ENCODE data around the gene SUSD6.

Gene SUSD6, protein sequence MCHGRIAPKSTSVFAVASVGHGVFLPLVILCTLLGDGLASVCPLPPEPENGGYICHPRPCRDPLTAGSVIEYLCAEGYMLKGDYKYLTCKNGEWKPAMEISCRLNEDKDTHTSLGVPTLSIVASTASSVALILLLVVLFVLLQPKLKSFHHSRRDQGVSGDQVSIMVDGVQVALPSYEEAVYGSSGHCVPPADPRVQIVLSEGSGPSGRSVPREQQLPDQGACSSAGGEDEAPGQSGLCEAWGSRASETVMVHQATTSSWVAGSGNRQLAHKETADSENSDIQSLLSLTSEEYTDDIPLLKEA

DNA sequence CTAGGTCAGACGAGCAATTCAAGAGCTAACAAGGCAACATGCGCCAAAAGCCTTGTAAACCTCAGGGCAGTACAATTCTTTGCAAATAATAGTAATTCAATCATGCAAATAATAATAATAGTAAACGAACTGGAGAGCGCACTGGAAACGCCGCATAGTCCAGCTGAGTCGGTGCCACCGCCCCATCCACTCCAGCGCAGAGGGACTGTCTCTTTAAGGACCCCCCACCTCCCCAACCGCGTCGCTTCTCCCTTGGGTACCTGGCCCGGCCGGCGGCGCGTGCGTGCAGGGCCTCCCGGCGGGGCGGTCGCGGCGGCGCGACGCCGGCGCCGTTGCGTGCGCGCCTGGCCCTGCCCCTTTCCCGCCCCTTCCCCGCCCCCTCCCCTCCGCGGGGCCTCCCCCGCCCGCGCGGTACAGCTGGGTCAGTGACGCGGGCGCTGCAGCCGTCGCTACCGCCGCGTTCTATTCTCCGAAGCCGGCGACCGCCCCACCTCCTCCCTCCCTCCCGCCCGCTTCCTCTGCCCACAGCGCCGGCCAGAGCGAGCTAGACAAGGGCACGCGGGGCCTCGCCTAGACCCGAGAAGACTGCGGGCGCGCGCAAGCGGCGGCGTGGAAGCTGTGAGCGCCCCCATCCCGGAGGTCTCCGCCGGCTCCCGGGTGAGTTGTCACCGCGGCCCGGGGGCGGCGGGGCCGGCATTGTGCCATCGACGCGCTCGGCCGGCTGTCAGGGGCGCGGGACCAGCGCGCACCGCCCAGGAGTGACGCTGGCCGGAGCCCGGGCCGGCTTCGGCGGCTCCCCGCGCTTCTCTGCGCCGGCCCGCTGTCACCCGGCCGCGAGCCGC lies at the start of gene SUSD6:
TSS of gene SUSD6 (plus strand) at position 425 of the 842 bp plus-strand sequence. CDS start 46,997 bp downstream, outside the sequence.
- DNase-seq, result peak; percentile 91

DNA sequence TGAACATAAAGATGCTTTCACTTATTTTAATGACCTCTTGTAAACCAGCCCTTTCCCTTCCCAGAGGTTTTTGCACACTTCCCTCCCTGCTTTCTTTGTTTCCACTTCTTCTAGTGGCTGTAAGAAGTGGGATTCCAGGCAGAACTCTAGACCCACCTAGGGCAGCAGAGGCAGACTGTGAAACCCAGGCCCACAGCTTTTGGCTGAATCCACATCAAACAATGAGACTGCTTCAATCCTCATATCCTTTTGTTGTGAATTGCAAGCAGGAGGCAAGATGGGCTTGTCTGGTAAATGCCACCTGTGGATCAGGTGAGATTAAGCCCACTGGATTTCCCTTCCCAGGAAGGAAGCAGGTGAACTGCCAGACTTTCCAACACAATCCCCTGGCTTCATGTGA lies 49.5 kb upstream of the SUSD6 start:
- no peak for DNase-seq

- no peak for DNase-seq
These were observed 43.8 kb upstream of the SUSD6 start for GRCh38 chr14:69567563-69567962.

- no peak for DNase-seq
These were observed 41.5 kb upstream of the SUSD6 start for GRCh38 chr14:69569859-69570258.

DNA sequence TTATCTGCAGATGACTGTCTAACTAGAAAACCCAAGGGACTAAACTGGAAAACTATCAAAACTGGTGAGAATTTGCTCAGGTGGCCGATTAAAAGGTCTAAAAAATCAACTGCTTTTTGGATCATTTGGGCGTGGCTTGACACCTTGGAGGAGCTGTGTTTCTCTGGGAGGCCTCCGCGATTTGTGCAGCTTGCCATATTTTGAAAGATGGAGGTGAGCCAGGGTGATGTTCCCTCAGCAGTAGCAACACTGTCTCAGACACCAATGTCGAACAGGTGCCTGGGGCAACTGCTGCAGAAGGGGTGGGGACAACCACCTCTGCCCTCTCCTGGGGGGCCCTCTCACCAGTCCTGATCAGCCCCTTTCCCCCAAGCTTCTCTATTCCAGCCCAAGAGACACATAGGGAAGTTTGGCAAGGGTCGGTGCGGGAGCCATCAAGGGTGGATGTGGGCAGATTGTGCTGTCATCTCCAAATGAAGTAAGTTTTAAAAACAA lies 40.5 kb upstream of the SUSD6 start:
- DNase-seq, result no peak

- no peak for DNase-seq
These were observed 39.9 kb upstream of the SUSD6 start for GRCh38 chr14:69571449-69572029.

DNA sequence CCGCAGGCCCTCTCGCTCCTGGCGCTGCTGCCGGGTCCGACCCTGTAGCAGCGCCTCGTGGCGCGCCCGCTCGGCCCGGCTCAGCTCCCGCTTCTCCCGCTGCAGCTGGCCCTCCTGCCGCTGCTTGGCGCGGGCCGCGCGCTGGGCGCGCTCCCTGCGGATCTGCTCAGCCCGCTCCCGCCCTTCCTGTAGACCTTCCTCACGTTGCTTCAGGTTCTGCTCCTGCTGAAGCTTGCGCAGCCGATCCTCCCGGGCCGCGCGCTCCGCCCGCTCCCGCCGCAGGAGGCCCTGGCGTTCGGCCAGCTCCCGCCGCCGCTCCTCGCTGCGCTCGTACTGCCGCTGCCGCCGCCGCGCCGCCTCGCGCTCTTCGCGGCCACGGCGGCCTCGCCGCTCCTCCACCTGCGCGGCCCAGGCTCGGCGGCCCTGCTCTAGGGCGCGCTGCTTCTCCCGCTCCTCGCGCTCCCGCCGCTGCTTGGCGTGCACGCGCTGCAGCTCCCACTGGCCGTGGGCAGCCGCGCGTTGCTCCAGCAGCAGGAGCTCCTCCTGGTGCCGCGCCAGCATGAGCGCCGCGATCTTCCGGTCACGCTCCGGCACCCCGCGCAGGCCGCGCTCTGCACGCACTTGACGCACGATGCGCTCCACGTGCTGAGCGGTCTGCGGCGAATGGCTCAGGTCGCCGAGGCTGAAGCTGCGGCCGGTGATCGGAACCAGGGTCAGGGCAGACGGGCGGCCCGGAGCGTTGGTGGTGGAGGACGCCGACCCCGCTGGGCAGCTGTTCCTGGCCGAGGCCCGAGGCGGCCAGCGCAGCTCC lies 39.2 kb upstream of the SUSD6 start:
- DNase-seq, result no peak

- no peak for DNase-seq
These were observed 38.6 kb upstream of the SUSD6 start for GRCh38 chr14:69572841-69573135.

- DNase-seq, result no peak
These were observed 38.1 kb upstream of the SUSD6 start for GRCh38 chr14:69573205-69573830.

DNA sequence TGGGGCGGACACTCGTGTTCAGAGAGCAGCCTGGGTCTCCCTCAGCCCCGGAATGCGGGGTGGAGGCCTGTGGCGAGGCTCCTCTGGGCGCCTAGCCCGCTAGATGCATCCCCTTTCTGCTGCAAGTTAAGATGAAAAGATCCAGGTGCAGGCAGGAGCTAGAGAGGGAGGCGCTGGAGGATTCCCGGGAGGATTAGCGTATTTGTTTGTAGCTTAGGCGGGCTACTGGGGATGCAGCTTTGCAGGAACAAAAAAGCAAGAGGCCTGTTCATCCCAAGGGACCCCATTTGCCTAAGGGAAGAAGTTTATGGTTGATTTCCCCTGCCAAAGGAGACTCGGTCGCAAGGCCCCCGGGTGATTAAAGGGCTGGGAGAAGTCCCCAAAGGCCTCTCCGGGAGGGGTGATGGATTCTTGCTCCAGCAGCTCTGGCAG lies 37.5 kb upstream of the SUSD6 start:
- DNase-seq, result peak; percentile 87

- peak; percentile 95 for DNase-seq
These were observed 37.0 kb upstream of the SUSD6 start, which contains the start of gene CCDC177 for GRCh38 chr14:69574263-69574953. TSS of gene CCDC177 (minus strand) at chr14:69574871. CDS start at chr14:69573622, 1,249 bp downstream.

GRCh38 chr14:69574954-69575295 lies 36.5 kb upstream of the SUSD6 start:
- DNase-seq, result no peak

GRCh38 chr14:69579476-69579875 lies 31.9 kb upstream of the SUSD6 start:
- no peak for DNase-seq

- no peak for DNase-seq
These were observed 31.3 kb upstream of the SUSD6 start for GRCh38 chr14:69580009-69580577.

GRCh38 chr14:69581316-69581935 lies 30.0 kb upstream of the SUSD6 start:
- no peak for DNase-seq

- DNase-seq, result no peak
These were observed 29.2 kb upstream of the SUSD6 start for GRCh38 chr14:69582212-69582611.

GRCh38 chr14:69582829-69583228 lies 28.6 kb upstream of the SUSD6 start:
- DNase-seq, result no peak

DNA sequence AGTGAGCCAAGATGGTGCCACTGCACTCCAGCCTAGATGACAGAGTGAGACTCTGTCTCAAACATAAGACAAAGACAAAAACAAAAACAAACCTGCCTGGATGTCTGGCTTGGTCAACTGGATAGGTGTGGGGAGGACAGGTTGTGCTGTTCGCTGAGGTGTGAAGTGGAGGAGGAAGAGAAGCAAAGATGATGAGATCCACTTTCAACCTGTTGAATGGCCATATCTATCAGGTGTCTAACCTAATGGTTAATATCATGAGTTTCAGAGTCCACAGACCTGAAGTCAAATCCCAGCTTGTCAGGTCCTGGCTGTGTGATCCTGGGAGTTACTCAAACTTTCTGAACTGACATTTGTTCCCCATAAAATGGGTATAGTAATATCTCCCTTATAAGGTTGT lies 27.0 kb upstream of the SUSD6 start:
- no peak for DNase-seq

- no peak for DNase-seq
These were observed 25.0 kb upstream of the SUSD6 start for GRCh38 chr14:69586404-69586803.

GRCh38 chr14:69587389-69587788 lies 24.0 kb upstream of the SUSD6 start:
- DNase-seq, result no peak

DNA sequence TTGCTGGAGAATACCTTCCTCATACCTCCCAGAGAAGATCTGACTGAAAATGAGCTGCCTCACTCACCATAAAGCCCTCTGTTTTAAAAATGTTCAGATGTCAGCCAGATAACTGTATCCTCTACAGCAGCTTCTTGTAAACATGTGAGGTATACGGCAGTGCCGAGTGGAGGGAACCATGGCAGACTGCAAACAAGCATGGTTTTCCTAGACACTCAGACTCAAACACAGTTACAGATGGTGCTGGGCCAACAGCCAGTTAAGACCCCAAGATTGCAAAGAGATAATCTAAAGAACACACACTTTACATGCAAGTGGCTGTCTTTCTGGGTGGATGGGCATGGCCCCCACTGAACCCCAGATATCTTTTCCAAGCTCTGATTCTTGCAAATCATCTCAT lies 20.1 kb upstream of the SUSD6 start:
- no peak for DNase-seq
